K562 (cell line): ENCODE data around the gene PSPH. TPM values are rescaled to one million over a fixed set of nuclear protein-coding genes. Genes with fewer than 3 reads are reported as not detected.
"Not testable (repeated sequence)": the region's sequence is repeated elsewhere in the genome, so short reads cannot be mapped to it uniquely, and the experiment has no call there.

Experiments
- ATAC-seq: fragments of 200-7000 bp; cut with Tn5 transposase; 3 replicates; pipeline ENCODE4 v1.9.1; 2020; ENCODE audit warnings: moderate library complexity
- BruUV-seq: library from RNA; stranded (reverse); fragments of 400-500 nt; replicated peaks from 2 replicates; lab custom pipeline; 2021; lab: Mats Ljungman, UMichigan
- CTCF ChIA-PET: fragments of 300-600 bp; formaldehyde crosslinking; extraction: SDS; loops from one replicate; lab custom pipeline; 2021; ENCODE audit warnings: low intra/inter-chr PET ratio; lab: Yijun Ruan, JAX
- POLR2A ChIA-PET: fragments of 300-600, 350-650 bp; sonication (Branson Sonifier 250); formaldehyde crosslinking; extraction: SDS; loops from one replicate; lab custom pipeline; 2021; ENCODE audit warnings: antibody characterized with exemption, inconsistent platforms; lab: Yijun Ruan, JAX
- DNase-seq, 4 experiments: peaks; one replicate each; pipeline versions ENCODE4 v3.0.0 to v3.0.0-alpha.2; 2011 to 2018; ENCODE audit warnings: low spot score in 3 of 4, mixed read lengths in 3 of 4; ENCODE audit errors: extremely low read depth in 1 of 4
- FAIRE-seq: peaks from 2 replicates; lab custom pipeline; 2011; peaks lifted over from hg19 to GRCh38; lab: Jason Lieb, UNC
- H2AFZ ChIP-seq: 2 replicates; pipeline ENCODE4 v1.6.0; 2011; ENCODE audit warnings: low read depth, low read length, control low read depth, inconsistent platforms
- H3K27ac ChIP-seq: fragments of 200-600 bp; 3 replicates; pipeline ENCODE4 v1.8.0; 2011; ENCODE audit warnings: low read depth, mild to moderate bottlenecking, control low read depth, inconsistent platforms, low read length, moderate library complexity, mixed read lengths; ENCODE audit errors: extremely low read depth
- H3K27me3 ChIP-seq, 2 experiments: fragments of 300-600 bp in 1 of 2; 2 replicates in 1 of 2; 3 replicates in 1 of 2; pipeline versions ENCODE4 v1.6.0 to v1.8.0; 2011; ENCODE audit warnings: inconsistent platforms in 2 of 2, low read length in 2 of 2, mild to moderate bottlenecking in 1 of 2, mixed read lengths in 1 of 2, moderate library complexity in 1 of 2; ENCODE audit not compliant: control insufficient read depth in 2 of 2, insufficient read depth in 2 of 2
- H3K36me3 ChIP-seq: fragments of 300-600 bp; 3 replicates; pipeline ENCODE4 v1.8.0; 2011; ENCODE audit warnings: mild to moderate bottlenecking, low read length, inconsistent platforms; ENCODE audit not compliant: control insufficient read depth, insufficient read depth
- H3K4me1 ChIP-seq, 2 experiments: fragments of 200-600 bp in 1 of 2; replicated peaks in 1 of 2; 2 replicates in 1 of 2; 3 replicates in 1 of 2; pipeline versions ENCODE4 v1.5.1 to v1.8.0; 2011; ENCODE audit warnings: inconsistent platforms in 2 of 2, low read length in 2 of 2, mild to moderate bottlenecking in 1 of 2, mixed read lengths in 1 of 2, moderate library complexity in 1 of 2; ENCODE audit not compliant: control insufficient read depth in 2 of 2, insufficient read depth in 2 of 2
- H3K4me2 ChIP-seq: 2 replicates; pipeline ENCODE4 v1.6.1; 2011; ENCODE audit warnings: low read length, control low read depth, inconsistent platforms, mixed read lengths; ENCODE audit not compliant: insufficient read depth
- H3K4me3 ChIP-seq: fragments of 200-600 bp; sonication (generic), shearing (Covaris generic); 2 replicates; pipeline ENCODE4 v1.5.1; 2016; ENCODE audit warnings: control low read depth, inconsistent platforms
- H3K79me2 ChIP-seq: fragments of 200-600 bp; 3 replicates; pipeline ENCODE4 v1.8.0; 2011; ENCODE audit warnings: low read length, inconsistent platforms; ENCODE audit not compliant: control insufficient read depth, insufficient read depth
- H3K9ac ChIP-seq, 2 experiments: 2 replicates each; pipeline versions ENCODE4 v1.6.0 to v1.6.1; 2011; ENCODE audit warnings: low read depth in 2 of 2, low read length in 2 of 2, control low read depth in 1 of 2, inconsistent platforms in 1 of 2, mild to moderate bottlenecking in 1 of 2, mixed read lengths in 1 of 2; ENCODE audit not compliant: insufficient read depth in 1 of 2
- H3K9me1 ChIP-seq: one replicate; pipeline ENCODE4 v1.6.0; 2011; ENCODE audit warnings: inconsistent platforms, mild to moderate bottlenecking, low read length, moderate library complexity; ENCODE audit not compliant: control insufficient read depth, insufficient read depth
- H3K9me3 ChIP-seq: replicated peaks from 2 replicates; pipeline ENCODE4 v1.5.1; 2011; ENCODE audit warnings: low read depth, low read length, inconsistent platforms; ENCODE audit not compliant: control insufficient read depth, insufficient read depth
- H4K20me1 ChIP-seq: replicated peaks from 2 replicates; pipeline ENCODE4 v1.6.1; 2011; ENCODE audit warnings: low read length, inconsistent platforms, mixed read lengths; ENCODE audit not compliant: control insufficient read depth, insufficient read depth
- ARID2 ChIP-seq: fragments of 450-650 bp; IDR thresholded peaks from 2 replicates; pipeline ENCODE4 v1.6.1; 2017; ENCODE audit warnings: antibody characterized with exemption, mild to moderate bottlenecking
- KDM5B ChIP-seq: fragments of 200-600 bp; sonication (generic); IDR thresholded peaks from 2 replicates; pipeline ENCODE4 v1.6.1; 2012; ENCODE audit warnings: low read depth, mild to moderate bottlenecking, moderate library complexity, low read length, control low read depth, inconsistent platforms; ENCODE audit not compliant: insufficient replicate concordance
- WGBS: fragments of 100-300 bp; shearing (Covaris generic); methylation state at CpG from one replicate; pipeline ENCODE4 v1.1.6; 2016; ENCODE audit warnings: low coverage, mixed read lengths; ENCODE audit not compliant: insufficient coverage; ENCODE audit errors: missing lambda C conversion rate; 5-methylcytosine and 5-hydroxymethylcytosine counted together
- in situ Hi-C: fragments of 300-500 bp; cut with MboI; formaldehyde crosslinking; loops from 4 replicates; pipeline ENCODE4 v1.15.0; 2018; ENCODE audit warnings: inconsistent platforms, mixed read lengths
- intact Hi-C: fragments of 100-400 bp; cut with micrococcal nuclease; formaldehyde crosslinking; loops from 2 replicates; pipeline ENCODE4 v1.14.2; 2022
- polyA plus RNA-seq, 8 experiments: library from polyadenylated mRNA; depleted of rRNA in 4 of 8; stranded (reverse) in 5 of 8; unstranded in 3 of 8; fragments of >200 nt; fragmentation: Nextera tagmentation in 2 of 8; fragmentation: Illumina TruSeq in 1 of 8; extraction: Ambion mirVana in 2 of 8; extraction: Trizol in 1 of 8; gene quantifications; 2 replicates each; pipeline versions ENCODE4 v1.2.1 to v1.2.3, GENCODE V29; 2011 to 2014; ENCODE audit warnings: inconsistent platforms in 1 of 8, missing spikeins in 1 of 8
- total RNA-seq, 7 experiments: library from RNA; depleted of rRNA in 6 of 7; stranded (reverse); fragments of >200 nt in 6 of 7; fragmentation: Illumina TruSeq in 2 of 7; extraction: Trizol in 2 of 7; gene quantifications; 2 replicates each; pipeline versions ENCODE4 v1.2.1 to v1.2.3, GENCODE V29; 2011 to 2021; ENCODE audit warnings: low replicate concordance in 1 of 7
- TF ChIP-seq, protein P1 (sequence below): fragments of 450-650 bp; IDR thresholded peaks from 2 replicates; pipeline ENCODE4 v1.7.0; 2016; ENCODE audit warnings: borderline replicate concordance
- TF ChIP-seq, protein P2 (sequence below): fragments of 450-650 bp; IDR thresholded peaks from 2 replicates; pipeline ENCODE4 v1.6.1; 2017; ENCODE audit warnings: antibody characterized with exemption, mild to moderate bottlenecking

The PSPH gene
- total and polyA plus RNA-seq, 9 of the 15 experiments (the other 6 are each of a cell fraction or from before 2014, with no cell fraction given), result 6.3 to 46.8 (median 20.2) TPM

DNA sequence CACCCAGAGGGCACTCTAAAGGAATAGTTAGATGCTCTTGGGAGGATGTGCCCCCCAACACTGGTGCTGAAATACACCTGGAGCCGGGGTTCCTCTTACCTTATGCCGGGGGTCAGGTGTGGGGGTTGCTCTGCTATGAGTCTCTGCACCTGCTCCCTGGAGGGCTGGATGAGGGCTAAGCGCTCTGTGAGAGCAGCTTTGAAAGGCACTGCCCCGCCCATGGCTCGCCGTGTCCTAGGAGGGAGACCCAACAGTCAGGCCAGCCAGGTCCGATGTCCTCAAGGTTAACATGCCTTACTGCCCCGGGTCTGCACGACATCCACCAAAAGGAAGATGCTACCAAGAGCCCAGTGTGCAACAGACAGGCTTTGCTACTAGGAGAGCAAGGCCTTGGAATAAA lies 31.7 kb downstream of the PSPH start:
- H3K9me1 ChIP-seq, result no peaks in the 10 kb centered on the region
- no peaks in the 10 kb centered on the region for H4K20me1 ChIP-seq
- no peak overlapping the region for H3K27ac ChIP-seq
- no peak overlapping the region for H3K4me3 ChIP-seq
- H3K4me1 ChIP-seq, result no peaks in the 10 kb centered on the region
- no peaks in the 10 kb centered on the region for H3K9me3 ChIP-seq
- H3K79me2 ChIP-seq, result no peaks in the 10 kb centered on the region
- no peak overlapping the region for H2AFZ ChIP-seq
- in situ Hi-C loops, result no loop called here
- TF ChIP-seq, protein P1, sequence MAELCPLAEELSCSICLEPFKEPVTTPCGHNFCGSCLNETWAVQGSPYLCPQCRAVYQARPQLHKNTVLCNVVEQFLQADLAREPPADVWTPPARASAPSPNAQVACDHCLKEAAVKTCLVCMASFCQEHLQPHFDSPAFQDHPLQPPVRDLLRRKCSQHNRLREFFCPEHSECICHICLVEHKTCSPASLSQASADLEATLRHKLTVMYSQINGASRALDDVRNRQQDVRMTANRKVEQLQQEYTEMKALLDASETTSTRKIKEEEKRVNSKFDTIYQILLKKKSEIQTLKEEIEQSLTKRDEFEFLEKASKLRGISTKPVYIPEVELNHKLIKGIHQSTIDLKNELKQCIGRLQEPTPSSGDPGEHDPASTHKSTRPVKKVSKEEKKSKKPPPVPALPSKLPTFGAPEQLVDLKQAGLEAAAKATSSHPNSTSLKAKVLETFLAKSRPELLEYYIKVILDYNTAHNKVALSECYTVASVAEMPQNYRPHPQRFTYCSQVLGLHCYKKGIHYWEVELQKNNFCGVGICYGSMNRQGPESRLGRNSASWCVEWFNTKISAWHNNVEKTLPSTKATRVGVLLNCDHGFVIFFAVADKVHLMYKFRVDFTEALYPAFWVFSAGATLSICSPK, result no peak
- TF ChIP-seq, protein P2, sequence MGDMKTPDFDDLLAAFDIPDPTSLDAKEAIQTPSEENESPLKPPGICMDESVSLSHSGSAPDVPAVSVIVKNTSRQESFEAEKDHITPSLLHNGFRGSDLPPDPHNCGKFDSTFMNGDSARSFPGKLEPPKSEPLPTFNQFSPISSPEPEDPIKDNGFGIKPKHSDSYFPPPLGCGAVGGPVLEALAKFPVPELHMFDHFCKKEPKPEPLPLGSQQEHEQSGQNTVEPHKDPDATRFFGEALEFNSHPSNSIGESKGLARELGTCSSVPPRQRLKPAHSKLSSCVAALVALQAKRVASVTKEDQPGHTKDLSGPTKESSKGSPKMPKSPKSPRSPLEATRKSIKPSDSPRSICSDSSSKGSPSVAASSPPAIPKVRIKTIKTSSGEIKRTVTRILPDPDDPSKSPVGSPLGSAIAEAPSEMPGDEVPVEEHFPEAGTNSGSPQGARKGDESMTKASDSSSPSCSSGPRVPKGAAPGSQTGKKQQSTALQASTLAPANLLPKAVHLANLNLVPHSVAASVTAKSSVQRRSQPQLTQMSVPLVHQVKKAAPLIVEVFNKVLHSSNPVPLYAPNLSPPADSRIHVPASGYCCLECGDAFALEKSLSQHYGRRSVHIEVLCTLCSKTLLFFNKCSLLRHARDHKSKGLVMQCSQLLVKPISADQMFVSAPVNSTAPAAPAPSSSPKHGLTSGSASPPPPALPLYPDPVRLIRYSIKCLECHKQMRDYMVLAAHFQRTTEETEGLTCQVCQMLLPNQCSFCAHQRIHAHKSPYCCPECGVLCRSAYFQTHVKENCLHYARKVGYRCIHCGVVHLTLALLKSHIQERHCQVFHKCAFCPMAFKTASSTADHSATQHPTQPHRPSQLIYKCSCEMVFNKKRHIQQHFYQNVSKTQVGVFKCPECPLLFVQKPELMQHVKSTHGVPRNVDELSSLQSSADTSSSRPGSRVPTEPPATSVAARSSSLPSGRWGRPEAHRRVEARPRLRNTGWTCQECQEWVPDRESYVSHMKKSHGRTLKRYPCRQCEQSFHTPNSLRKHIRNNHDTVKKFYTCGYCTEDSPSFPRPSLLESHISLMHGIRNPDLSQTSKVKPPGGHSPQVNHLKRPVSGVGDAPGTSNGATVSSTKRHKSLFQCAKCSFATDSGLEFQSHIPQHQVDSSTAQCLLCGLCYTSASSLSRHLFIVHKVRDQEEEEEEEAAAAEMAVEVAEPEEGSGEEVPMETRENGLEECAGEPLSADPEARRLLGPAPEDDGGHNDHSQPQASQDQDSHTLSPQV, result no peak
- no peak for TF ChIP-seq ARID2
- TF ChIP-seq KDM5B, result no peak
- 80% methylated on average over 9 of the region's 9 CpGs for WGBS
- no peaks in the 10 kb centered on the region for H3K27me3 ChIP-seq
- intact Hi-C loops, result no loop called here
- ChIA-PET POLR2A (no interaction called here), CTCF (no interaction called here)
- no peak for FAIRE-seq
- BruUV-seq, result no TSS peak
- no peak overlapping the region for H3K4me2 ChIP-seq
- no peak for DNase-seq
- H3K9ac ChIP-seq, result no peak overlapping the region
- no peak; the same call in 2 of the 3 replicates for ATAC-seq
- peaks cover 18% of the 10 kb centered on the region; the same call in 2 of the 3 replicates for H3K36me3 ChIP-seq

DNA sequence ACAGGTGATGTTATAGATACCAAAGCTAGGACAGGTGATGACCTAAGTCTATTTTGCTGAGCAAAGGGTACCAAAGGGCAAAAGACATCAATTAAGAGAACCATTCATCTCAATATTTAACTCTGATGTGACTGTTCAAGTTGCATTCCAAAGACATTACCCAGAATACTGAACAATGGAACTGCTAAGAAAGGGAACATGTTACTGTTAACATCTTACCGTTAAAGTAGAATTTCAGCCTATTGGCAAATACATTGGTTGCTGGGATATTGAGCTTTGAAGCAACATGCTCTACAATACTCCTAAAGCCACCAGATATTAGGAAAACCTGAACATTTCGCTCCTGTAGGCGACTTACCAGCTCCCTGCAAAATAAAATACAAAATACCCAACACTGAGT lies 34.2 kb downstream of the PSPH start:
- BruUV-seq, DNase-seq, H3K79me2 ChIP-seq, CTCF ChIA-PET, H3K4me3 ChIP-seq, H3K4me2 ChIP-seq, H3K4me1 ChIP-seq, ATAC-seq, H3K9me1 ChIP-seq, FAIRE-seq, H2AFZ ChIP-seq, H3K27me3 ChIP-seq, in situ Hi-C loops, intact Hi-C loops, H4K20me1 ChIP-seq, H3K9ac ChIP-seq, H3K27ac ChIP-seq, H3K9me3 ChIP-seq: not testable (repeated sequence)
- H3K36me3 ChIP-seq, result peaks cover 25% of the 10 kb centered on the region; the same call in 2 of the 3 replicates
- 93% methylated on average over 1 of the region's 3 CpGs for WGBS
- POLR2A ChIA-PET, result interaction anchor here (0.6 to 1.7 kb wide), 3 partner anchors 9 to 96 kb away, joined by 3 to 4 read pairs (median 3); no protein-coding TSS in a partner anchor
